Measurements from ENCODE around the gene LLGL2.
A peak's percentile ranks its signal among the peaks of the same experiment; 100 is the strongest.
"Not testable (repeated sequence)": the region's sequence is repeated elsewhere in the genome, so short reads cannot be mapped to it uniquely, and the experiment has no call there.

LLGL2 gene

GRCh38 chr17:75568412-75569255 lies 43.1 kb downstream of the LLGL2 start:
- DNase-seq (ENCODE audit: low read depth in 2 of 2, low spot score in 1 of 2) = no peak

- DNase-seq (ENCODE audit: low read depth in 2 of 2, low spot score in 1 of 2) = no peak
Measured at GRCh38 chr17:75570034-75570676, 44.7 kb downstream of the LLGL2 start.

- DNase-seq (ENCODE audit: low read depth in 2 of 2, low spot score in 1 of 2) = no peak
Measured at GRCh38 chr17:75570772-75571171, 45.3 kb downstream of the LLGL2 start.

- no peak for DNase-seq (ENCODE audit: low read depth in 2 of 2, low spot score in 1 of 2)
Measured at GRCh38 chr17:75571197-75571884, 45.8 kb downstream of the LLGL2 start.

- no peak for DNase-seq (ENCODE audit: low read depth in 2 of 2, low spot score in 1 of 2)
Measured at GRCh38 chr17:75571885-75572215, 46.4 kb downstream of the LLGL2 start.

GRCh38 chr17:75572713-75573539 lies 47.4 kb downstream of the LLGL2 start:
- no peak for DNase-seq (ENCODE audit: low read depth in 2 of 2, low spot score in 1 of 2)

- DNase-seq (ENCODE audit: low read depth in 2 of 2, low spot score in 1 of 2) = no peak
Measured at GRCh38 chr17:75573540-75573957, 48.1 kb downstream of the LLGL2 start.

- no peak for DNase-seq (ENCODE audit: low read depth in 2 of 2, low spot score in 1 of 2)
Measured at GRCh38 chr17:75573994-75574393, 48.5 kb downstream of the LLGL2 start.

- no peak for DNase-seq (ENCODE audit: low read depth in 2 of 2, low spot score in 1 of 2)
Measured at GRCh38 chr17:75574404-75575036, 49.0 kb downstream of the LLGL2 start.

GRCh38 chr17:75575197-75575596 lies 49.7 kb downstream of the LLGL2 start:
- no peak for DNase-seq (ENCODE audit: low read depth in 2 of 2, low spot score in 1 of 2)

GRCh38 chr17:75575728-75576127 lies 50.2 kb downstream of the LLGL2 start:
- no peak for DNase-seq (ENCODE audit: low read depth in 2 of 2, low spot score in 1 of 2)

GRCh38 chr17:75576661-75577060 lies 51.2 kb downstream of the LLGL2 start:
- no peak for DNase-seq (ENCODE audit: low read depth in 2 of 2, low spot score in 1 of 2)

GRCh38 chr17:75581121-75581725 lies 55.7 kb downstream of the LLGL2 start:
- DNase-seq (ENCODE audit: low read depth in 2 of 2, low spot score in 1 of 2) = peak in 1 of 2 donors; percentile 19

GRCh38 chr17:75583197-75583596 lies 57.7 kb downstream of the LLGL2 start:
- not testable (repeated sequence) for DNase-seq (ENCODE audit: low read depth in 2 of 2, low spot score in 1 of 2)

- DNase-seq (ENCODE audit: low read depth in 2 of 2, low spot score in 1 of 2) = no peak
Measured at GRCh38 chr17:75584849-75585175, 59.3 kb downstream of the LLGL2 start.

- DNase-seq (ENCODE audit: low read depth in 2 of 2, low spot score in 1 of 2) = peak; percentile 19 to 55
Measured at GRCh38 chr17:75587675-75588595, 62.4 kb downstream of the LLGL2 start, which contains the start of gene MYO15B. Gene MYO15B (plus strand): TSS chr17:75587800. CDS start chr17:75588058, 258 bp downstream.

- no peak for DNase-seq (ENCODE audit: low read depth in 2 of 2, low spot score in 1 of 2)
Measured at GRCh38 chr17:75588596-75589011, 63.1 kb downstream of the LLGL2 start.

GRCh38 chr17:75589012-75589918 lies 63.8 kb downstream of the LLGL2 start:
- DNase-seq (ENCODE audit: low read depth in 2 of 2, low spot score in 1 of 2) = peak; percentile 84 to 96

Measured in stimulated activated CD8-positive, alpha-beta memory T cell treated with anti-CD3 and anti-CD28 coated beads, Interleukin-4, amount 100 ng/mL, for 4 hours (primary cell).